Ovary (tissue), 3 donors: ENCODE data around the gene TNFRSF18.

ENCODE experiments used
- EP300 ChIP-seq: sonication (generic); formaldehyde crosslinking; IDR thresholded peaks from one replicate; pipeline ENCODE4 v1.6.1; 2017; ENCODE audit warnings: antibody characterized with exemption
- TF ChIP-seq, protein P1 (sequence below), 3 donors: fragments of 450-650 bp in 2 of 3; fragments of 200-600 bp in 1 of 3; IDR thresholded peaks; one replicate each; pipeline versions ENCODE4 v1.5.1 to v1.8.0; 2016 to 2022; ENCODE audit warnings: antibody characterized with exemption in 3 of 3, mild to moderate bottlenecking in 1 of 3
- donor health status: DM: no; HTN: no; CAD: no.

DNA sequence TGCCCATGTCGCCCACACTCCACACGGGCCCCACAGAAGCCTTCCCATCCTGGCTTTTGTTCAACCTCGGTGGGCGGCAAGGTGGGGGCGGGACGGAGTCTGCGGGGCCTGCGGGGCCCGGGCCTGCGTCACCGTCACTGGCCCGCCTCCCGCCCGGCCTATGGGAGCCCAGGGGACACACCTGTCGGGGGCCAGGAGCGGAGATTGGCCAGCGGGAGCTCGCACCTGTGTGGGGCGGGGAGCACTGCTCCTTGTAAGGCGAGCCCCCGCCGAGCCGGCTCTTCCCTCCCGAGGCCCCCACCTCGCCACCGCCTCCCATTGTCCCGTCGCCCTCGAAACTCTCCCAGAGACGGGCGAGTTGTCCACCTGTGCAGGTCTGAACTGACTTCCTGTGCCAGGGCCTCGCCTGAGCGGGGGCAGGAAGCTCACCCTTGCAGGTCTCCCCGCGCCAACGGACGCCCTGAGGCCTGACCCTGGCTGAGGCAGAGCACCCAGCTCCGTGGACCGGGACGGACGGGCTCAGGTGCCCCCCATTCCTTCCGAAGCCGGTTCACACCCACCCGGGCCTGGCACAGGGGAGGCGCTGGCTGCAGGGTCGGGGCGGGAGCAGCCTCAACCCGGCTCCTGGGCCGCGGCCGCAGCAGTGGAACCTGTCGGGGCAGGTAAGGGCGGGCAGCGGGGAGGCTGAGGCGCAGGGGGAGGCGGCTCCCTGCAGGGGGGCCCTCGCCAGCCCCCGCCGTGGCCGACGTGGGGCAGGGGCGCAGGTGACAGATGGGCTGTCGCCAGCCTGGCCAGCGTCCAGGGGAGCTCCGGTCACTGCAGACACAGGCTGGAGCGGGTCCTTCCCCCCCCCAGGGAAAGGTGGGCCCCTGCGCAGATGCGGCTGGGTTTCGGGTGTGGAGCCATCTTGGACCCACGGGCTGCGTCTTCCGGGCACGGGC, 43.5 kb downstream of the TNFRSF18 start:
- TF ChIP-seq, protein P1, sequence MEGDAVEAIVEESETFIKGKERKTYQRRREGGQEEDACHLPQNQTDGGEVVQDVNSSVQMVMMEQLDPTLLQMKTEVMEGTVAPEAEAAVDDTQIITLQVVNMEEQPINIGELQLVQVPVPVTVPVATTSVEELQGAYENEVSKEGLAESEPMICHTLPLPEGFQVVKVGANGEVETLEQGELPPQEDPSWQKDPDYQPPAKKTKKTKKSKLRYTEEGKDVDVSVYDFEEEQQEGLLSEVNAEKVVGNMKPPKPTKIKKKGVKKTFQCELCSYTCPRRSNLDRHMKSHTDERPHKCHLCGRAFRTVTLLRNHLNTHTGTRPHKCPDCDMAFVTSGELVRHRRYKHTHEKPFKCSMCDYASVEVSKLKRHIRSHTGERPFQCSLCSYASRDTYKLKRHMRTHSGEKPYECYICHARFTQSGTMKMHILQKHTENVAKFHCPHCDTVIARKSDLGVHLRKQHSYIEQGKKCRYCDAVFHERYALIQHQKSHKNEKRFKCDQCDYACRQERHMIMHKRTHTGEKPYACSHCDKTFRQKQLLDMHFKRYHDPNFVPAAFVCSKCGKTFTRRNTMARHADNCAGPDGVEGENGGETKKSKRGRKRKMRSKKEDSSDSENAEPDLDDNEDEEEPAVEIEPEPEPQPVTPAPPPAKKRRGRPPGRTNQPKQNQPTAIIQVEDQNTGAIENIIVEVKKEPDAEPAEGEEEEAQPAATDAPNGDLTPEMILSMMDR (IDR thresholded peaks at IDR 0.05), result no peak
- no peak for TF ChIP-seq EP300
